Measurements from ENCODE around the gene ZNF497. TPM values are rescaled to one million over a fixed set of nuclear protein-coding genes. Genes with fewer than 3 reads are reported as not detected.

The ZNF497 gene
- total and polyA plus RNA-seq, 2 of the 8 experiments (the other 6 are each of a cell fraction or from before 2014, with no cell fraction given), result 0.93 to 1.4 TPM

DNA sequence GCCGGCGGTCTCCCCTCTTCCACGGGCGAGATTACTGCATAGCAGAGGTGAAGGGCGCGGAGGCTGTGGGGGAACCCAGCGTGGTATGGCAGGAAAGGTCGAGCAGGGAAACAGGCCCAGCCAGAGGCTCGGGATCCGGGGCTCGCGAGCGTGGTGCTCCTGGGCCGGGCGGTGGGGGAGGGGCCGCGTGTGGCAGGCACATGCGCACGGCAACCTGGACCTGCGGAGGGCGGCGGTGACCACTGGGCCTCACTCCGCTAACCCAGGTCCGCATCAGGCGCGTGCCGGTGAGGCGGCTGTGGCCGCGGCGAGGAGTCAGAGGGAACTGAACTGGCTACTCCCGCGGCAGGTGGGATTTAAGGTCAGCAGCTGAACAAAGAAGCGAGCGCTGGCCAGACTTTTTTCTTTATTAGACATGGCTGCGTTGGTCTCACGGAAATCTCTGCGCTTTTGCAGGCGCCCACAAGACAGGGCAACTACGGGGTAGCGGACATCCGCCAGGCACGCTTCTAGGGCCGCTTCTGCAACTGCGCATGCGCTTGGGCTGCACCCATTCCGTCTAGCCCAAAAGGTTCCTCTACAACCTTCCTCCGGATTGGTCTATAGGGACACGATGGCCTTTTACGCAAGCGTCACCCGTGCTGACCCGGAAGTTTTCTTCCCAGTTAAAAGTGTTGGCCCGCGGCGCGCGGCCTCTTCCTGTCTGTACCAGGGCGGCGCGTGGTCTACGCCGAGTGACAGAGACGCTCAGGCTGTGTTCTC, 24.2 kb upstream of the ZNF497 start, which contains the start of gene RPS5 (continued):
- TF ChIP-seq, protein P1, sequence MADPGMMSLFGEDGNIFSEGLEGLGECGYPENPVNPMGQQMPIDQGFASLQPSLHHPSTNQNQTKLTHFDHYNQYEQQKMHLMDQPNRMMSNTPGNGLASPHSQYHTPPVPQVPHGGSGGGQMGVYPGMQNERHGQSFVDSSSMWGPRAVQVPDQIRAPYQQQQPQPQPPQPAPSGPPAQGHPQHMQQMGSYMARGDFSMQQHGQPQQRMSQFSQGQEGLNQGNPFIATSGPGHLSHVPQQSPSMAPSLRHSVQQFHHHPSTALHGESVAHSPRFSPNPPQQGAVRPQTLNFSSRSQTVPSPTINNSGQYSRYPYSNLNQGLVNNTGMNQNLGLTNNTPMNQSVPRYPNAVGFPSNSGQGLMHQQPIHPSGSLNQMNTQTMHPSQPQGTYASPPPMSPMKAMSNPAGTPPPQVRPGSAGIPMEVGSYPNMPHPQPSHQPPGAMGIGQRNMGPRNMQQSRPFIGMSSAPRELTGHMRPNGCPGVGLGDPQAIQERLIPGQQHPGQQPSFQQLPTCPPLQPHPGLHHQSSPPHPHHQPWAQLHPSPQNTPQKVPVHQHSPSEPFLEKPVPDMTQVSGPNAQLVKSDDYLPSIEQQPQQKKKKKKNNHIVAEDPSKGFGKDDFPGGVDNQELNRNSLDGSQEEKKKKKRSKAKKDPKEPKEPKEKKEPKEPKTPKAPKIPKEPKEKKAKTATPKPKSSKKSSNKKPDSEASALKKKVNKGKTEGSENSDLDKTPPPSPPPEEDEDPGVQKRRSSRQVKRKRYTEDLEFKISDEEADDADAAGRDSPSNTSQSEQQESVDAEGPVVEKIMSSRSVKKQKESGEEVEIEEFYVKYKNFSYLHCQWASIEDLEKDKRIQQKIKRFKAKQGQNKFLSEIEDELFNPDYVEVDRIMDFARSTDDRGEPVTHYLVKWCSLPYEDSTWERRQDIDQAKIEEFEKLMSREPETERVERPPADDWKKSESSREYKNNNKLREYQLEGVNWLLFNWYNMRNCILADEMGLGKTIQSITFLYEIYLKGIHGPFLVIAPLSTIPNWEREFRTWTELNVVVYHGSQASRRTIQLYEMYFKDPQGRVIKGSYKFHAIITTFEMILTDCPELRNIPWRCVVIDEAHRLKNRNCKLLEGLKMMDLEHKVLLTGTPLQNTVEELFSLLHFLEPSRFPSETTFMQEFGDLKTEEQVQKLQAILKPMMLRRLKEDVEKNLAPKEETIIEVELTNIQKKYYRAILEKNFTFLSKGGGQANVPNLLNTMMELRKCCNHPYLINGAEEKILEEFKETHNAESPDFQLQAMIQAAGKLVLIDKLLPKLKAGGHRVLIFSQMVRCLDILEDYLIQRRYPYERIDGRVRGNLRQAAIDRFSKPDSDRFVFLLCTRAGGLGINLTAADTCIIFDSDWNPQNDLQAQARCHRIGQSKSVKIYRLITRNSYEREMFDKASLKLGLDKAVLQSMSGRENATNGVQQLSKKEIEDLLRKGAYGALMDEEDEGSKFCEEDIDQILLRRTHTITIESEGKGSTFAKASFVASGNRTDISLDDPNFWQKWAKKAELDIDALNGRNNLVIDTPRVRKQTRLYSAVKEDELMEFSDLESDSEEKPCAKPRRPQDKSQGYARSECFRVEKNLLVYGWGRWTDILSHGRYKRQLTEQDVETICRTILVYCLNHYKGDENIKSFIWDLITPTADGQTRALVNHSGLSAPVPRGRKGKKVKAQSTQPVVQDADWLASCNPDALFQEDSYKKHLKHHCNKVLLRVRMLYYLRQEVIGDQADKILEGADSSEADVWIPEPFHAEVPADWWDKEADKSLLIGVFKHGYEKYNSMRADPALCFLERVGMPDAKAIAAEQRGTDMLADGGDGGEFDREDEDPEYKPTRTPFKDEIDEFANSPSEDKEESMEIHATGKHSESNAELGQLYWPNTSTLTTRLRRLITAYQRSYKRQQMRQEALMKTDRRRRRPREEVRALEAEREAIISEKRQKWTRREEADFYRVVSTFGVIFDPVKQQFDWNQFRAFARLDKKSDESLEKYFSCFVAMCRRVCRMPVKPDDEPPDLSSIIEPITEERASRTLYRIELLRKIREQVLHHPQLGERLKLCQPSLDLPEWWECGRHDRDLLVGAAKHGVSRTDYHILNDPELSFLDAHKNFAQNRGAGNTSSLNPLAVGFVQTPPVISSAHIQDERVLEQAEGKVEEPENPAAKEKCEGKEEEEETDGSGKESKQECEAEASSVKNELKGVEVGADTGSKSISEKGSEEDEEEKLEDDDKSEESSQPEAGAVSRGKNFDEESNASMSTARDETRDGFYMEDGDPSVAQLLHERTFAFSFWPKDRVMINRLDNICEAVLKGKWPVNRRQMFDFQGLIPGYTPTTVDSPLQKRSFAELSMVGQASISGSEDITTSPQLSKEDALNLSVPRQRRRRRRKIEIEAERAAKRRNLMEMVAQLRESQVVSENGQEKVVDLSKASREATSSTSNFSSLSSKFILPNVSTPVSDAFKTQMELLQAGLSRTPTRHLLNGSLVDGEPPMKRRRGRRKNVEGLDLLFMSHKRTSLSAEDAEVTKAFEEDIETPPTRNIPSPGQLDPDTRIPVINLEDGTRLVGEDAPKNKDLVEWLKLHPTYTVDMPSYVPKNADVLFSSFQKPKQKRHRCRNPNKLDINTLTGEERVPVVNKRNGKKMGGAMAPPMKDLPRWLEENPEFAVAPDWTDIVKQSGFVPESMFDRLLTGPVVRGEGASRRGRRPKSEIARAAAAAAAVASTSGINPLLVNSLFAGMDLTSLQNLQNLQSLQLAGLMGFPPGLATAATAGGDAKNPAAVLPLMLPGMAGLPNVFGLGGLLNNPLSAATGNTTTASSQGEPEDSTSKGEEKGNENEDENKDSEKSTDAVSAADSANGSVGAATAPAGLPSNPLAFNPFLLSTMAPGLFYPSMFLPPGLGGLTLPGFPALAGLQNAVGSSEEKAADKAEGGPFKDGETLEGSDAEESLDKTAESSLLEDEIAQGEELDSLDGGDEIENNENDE (IDR thresholded peaks at IDR 0.05; ENCODE audit: insufficient replicate concordance, low read length), result no peak
- TF ChIP-seq, protein P2, sequence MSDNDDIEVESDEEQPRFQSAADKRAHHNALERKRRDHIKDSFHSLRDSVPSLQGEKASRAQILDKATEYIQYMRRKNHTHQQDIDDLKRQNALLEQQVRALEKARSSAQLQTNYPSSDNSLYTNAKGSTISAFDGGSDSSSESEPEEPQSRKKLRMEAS (IDR thresholded peaks at IDR 0.05), result peak; percentile 98
- no peak for TF ChIP-seq CHD1 (IDR thresholded peaks at IDR 0.05; ENCODE audit: low read depth, low read length)
- TF ChIP-seq TBP (IDR thresholded peaks at IDR 0.05; ENCODE audit: low read depth, low read length), result peak; percentile 97
- no peak for TF ChIP-seq POU5F1 (IDR thresholded peaks at IDR 0.05; ENCODE audit: low read depth, low read length)
- TF ChIP-seq CBX5 (IDR thresholded peaks at IDR 0.05; ENCODE audit: low read depth, low read length), result no peak
- TF ChIP-seq SP2 (IDR thresholded peaks at IDR 0.05; ENCODE audit: low read length), result 0 out of 2 replicates have a peak, but pooled peaks have one; percentile 3
- TF ChIP-seq NRF1 (IDR thresholded peaks at IDR 0.05; ENCODE audit: low read depth, low read length), result peak; percentile 77
- TF ChIP-seq TCF12 (IDR thresholded peaks at IDR 0.05; ENCODE audit: low read depth, low read length), result no peak
- TF ChIP-seq EZH2 (IDR thresholded peaks at IDR 0.05; ENCODE audit: low read depth, low read length, severe bottlenecking), result no peak

Data from H1 (cell line).